ENCODE results near the gene SCFD2.

DNA sequence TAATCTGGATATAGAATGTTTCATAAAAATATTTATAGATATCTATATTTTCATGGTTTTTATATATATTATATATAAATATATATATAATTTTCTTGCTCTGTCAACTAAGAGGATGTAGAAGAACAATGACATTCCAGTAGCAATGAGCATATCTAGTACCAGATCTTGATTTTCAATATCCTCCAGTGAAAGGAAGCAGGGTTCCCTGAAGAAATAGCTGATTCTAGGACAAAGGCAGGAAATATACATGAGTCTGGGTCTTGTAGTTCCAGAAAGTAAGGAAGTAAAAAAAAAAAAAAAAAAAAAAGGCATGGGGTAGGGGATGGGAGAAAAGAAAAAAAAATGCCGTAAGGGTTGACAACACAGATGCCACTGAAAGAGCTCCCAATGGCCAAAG lies 262.4 kb downstream of the SCFD2 start:
- TF ChIP-seq, protein P1, sequence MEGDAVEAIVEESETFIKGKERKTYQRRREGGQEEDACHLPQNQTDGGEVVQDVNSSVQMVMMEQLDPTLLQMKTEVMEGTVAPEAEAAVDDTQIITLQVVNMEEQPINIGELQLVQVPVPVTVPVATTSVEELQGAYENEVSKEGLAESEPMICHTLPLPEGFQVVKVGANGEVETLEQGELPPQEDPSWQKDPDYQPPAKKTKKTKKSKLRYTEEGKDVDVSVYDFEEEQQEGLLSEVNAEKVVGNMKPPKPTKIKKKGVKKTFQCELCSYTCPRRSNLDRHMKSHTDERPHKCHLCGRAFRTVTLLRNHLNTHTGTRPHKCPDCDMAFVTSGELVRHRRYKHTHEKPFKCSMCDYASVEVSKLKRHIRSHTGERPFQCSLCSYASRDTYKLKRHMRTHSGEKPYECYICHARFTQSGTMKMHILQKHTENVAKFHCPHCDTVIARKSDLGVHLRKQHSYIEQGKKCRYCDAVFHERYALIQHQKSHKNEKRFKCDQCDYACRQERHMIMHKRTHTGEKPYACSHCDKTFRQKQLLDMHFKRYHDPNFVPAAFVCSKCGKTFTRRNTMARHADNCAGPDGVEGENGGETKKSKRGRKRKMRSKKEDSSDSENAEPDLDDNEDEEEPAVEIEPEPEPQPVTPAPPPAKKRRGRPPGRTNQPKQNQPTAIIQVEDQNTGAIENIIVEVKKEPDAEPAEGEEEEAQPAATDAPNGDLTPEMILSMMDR (IDR thresholded peaks at IDR 0.05; ENCODE audit: low read length): no peak
- no peak for TF ChIP-seq EZH2 (IDR thresholded peaks at IDR 0.05; ENCODE audit: borderline replicate concordance, low read length)
